T-cell (primary cell): ENCODE data around the gene PLEKHA4. TPM values are rescaled to one million over a fixed set of nuclear protein-coding genes. Genes with fewer than 3 reads are reported as not detected.

Source experiments
- ATAC-seq, 4 experiments: fragments of 200-7000 bp in 3 of 4; fragments of 150-1000 bp in 1 of 4; cut with Tn5 transposase; replicated peaks in 1 of 4; 1 replicate in 3 of 4; 2 replicates in 1 of 4; pipeline ENCODE4 v1.10.0; 2021; ENCODE audit warnings: moderate library complexity in 3 of 4, mild to moderate bottlenecking in 2 of 4, moderate number of reproducible peaks in 1 of 4
- CTCF ChIA-PET, 2 donors: fragments of 300-600 bp; sonication (Branson Sonifier 250); formaldehyde crosslinking; loops; one replicate each; lab custom pipeline; 2022; ENCODE audit warnings: antibody characterized with exemption in 2 of 2; lab: Charles Lee
- POLR2A ChIA-PET, 2 donors: fragments of 300-600 bp; sonication (Branson Sonifier 250); formaldehyde crosslinking; loops; one replicate each; lab custom pipeline; 2022; ENCODE audit warnings: antibody characterized with exemption in 2 of 2; lab: Charles Lee
- DNase-seq, 35 experiments: peaks; one replicate each; pipeline versions ENCODE4 v3.0.0 to v3.0.0-alpha.2; 2013 to 2023
- H3K27ac ChIP-seq: one replicate; pipeline ENCODE4 v1.5.1; 2013; ENCODE audit warnings: low read length
- H3K27me3 ChIP-seq, 2 experiments: replicated peaks in 1 of 2; 1 replicate in 1 of 2; 2 replicates in 1 of 2; pipeline versions ENCODE4 v1.6.1 to v1.7.0; 2013; ENCODE audit warnings: low read length in 1 of 2, mixed read lengths in 1 of 2; ENCODE audit not compliant: control insufficient read depth in 2 of 2, insufficient read depth in 2 of 2; ENCODE audit errors: extremely low read depth in 1 of 2
- H3K36me3 ChIP-seq, 2 donors: 1 replicate in 1 of 2; 2 replicates in 1 of 2; pipeline versions ENCODE4 v1.6.1 to v1.7.0; 2013; ENCODE audit warnings: low read length in 1 of 2; ENCODE audit not compliant: control insufficient read depth in 2 of 2, insufficient read depth in 1 of 2; ENCODE audit errors: extremely low read depth in 1 of 2
- H3K4me1 ChIP-seq, 2 experiments: 1 replicate in 1 of 2; 2 replicates in 1 of 2; pipeline versions ENCODE4 v1.6.1 to v1.7.0; 2013; ENCODE audit warnings: low read length in 2 of 2, mixed read lengths in 1 of 2; ENCODE audit not compliant: insufficient read depth in 2 of 2, control insufficient read depth in 1 of 2; ENCODE audit errors: extremely low read depth in 1 of 2
- H3K4me3 ChIP-seq, 2 donors: 1 replicate in 1 of 2; 2 replicates in 1 of 2; pipeline versions ENCODE4 v1.5.1 to v1.7.0; 2013; ENCODE audit warnings: mild to moderate bottlenecking in 2 of 2, low read length in 1 of 2, moderate library complexity in 1 of 2; ENCODE audit not compliant: control insufficient read depth in 1 of 2; ENCODE audit errors: extremely low read depth in 1 of 2
- H3K9me3 ChIP-seq: 2 replicates; pipeline ENCODE4 v1.7.0; 2013
- H3K27ac Mint-ChIP-seq, 2 donors: one replicate each; pipeline ENCODE4 v1.8.0; 2020 to 2021; ENCODE audit warnings: mild to moderate bottlenecking in 2 of 2, mixed read lengths in 2 of 2
- H3K27me3 Mint-ChIP-seq, 2 donors: one replicate each; pipeline ENCODE4 v1.8.0; 2021 to 2022; ENCODE audit warnings: mixed read lengths in 2 of 2
- H3K36me3 Mint-ChIP-seq: one replicate; pipeline ENCODE4 v1.8.0; 2021; ENCODE audit warnings: mixed read lengths
- H3K4me1 Mint-ChIP-seq, 3 donors: one replicate each; pipeline ENCODE4 v1.8.0; 2020 to 2022; ENCODE audit warnings: mixed read lengths in 3 of 3, mild to moderate bottlenecking in 1 of 3
- H3K4me3 Mint-ChIP-seq, 3 donors: one replicate each; pipeline ENCODE4 v1.8.0; 2020 to 2022; ENCODE audit warnings: mild to moderate bottlenecking in 3 of 3, mixed read lengths in 3 of 3, moderate library complexity in 3 of 3
- H3K9me3 Mint-ChIP-seq, 3 donors: one replicate each; pipeline ENCODE4 v1.8.0; 2020 to 2022; ENCODE audit warnings: mixed read lengths in 3 of 3
- WGBS: methylation state at CpG from one replicate; pipeline ENCODE4 v1.1.5; 2013; ENCODE audit warnings: missing lambda C conversion rate; ENCODE audit not compliant: insufficient coverage; 5-methylcytosine and 5-hydroxymethylcytosine counted together
- total RNA-seq, 35 experiments: library from RNA in 6 of 35; stranded (reverse) in 6 of 35; fragments of 120-200 nt in 1 of 35; gene quantifications; one replicate each; pipeline versions ENCODE4 v1.2.1 to v1.2.4 and lab custom pipeline; 2013 to 2026

Gene PLEKHA4
- total RNA-seq, 5 donors from 2014 or later (not counting 1 experiment from before 2014, with no cell fraction given) = 2.7 to 11.8 (median 5.2) TPM

GRCh38 chr19:48819366-48819816, 49.0 kb downstream of the PLEKHA4 start:
- ChIA-PET POLR2A (no interaction called here), CTCF (no interaction called here)
- no peaks in the 10 kb centered on the region for H3K9me3 Mint-ChIP-seq
- Histone ChIP-seq H3K27me3 (no peaks in the 10 kb centered on the region), H3K4me1 (no peaks in the 10 kb centered on the region), H3K9me3 (no peaks in the 10 kb centered on the region), H3K27ac (no peak overlapping the region), H3K4me3 (no peak overlapping the region), H3K36me3 (no peaks in the 10 kb centered on the region)
- no peaks in the 10 kb centered on the region for H3K27me3 Mint-ChIP-seq
- H3K27ac Mint-ChIP-seq = no peak overlapping the region
- H3K4me1 Mint-ChIP-seq = peaks cover 4 to 13% (median 7%) of the 10 kb centered on the region in 3 donors
- H3K4me3 Mint-ChIP-seq = no peak overlapping the region
- no peak for DNase-seq
- no peaks in the 10 kb centered on the region for H3K36me3 Mint-ChIP-seq
- ATAC-seq = no peak
- 70% methylated on average over 4 of the region's 4 CpGs for WGBS

DNA sequence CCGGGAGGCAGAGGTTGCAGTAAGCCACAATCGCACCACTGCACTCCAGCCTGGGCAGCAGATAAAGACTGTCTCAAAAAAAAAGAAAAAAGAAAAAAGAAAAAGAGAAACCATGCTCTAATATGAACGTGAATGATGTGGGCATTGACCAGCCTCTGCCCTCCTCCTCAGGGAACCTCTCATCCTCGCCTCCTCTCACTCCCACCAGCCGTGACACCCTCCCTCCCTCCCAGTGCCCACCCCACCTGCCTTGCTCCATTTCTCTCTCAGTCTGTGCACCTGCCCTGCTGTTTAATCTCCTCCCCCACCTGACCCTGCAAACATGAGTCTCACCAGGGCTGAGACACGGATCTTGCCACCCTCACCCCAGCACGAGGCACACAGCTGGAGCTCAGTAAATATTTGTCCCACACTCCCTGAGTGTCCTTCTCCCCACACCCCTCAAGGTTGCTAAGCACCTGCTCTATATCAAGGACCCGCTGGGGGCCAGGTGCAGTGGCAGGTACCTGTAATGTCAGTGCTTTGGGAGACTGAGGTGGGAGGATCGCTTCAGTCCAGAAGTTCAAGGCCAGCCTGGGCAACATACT, 50.1 kb downstream of the PLEKHA4 start:
- H3K27ac Mint-ChIP-seq = no peak overlapping the region
- 89% methylated on average over 3 of the region's 9 CpGs for WGBS

GRCh38 chr19:48817585-48818124, 50.8 kb downstream of the PLEKHA4 start:
- Mint-ChIP-seq H3K9me3 (no peaks in the 10 kb centered on the region), H3K27me3 (no peaks in the 10 kb centered on the region), H3K4me3 (no peak overlapping the region), H3K4me1 (peaks cover 5 to 16% (median 8%) of the 10 kb centered on the region in 3 donors), H3K27ac (no peak overlapping the region), H3K36me3 (no peaks in the 10 kb centered on the region)
- Histone ChIP-seq H3K4me3 (no peak overlapping the region), H3K4me1 (no peaks in the 10 kb centered on the region), H3K9me3 (no peaks in the 10 kb centered on the region), H3K27ac (no peak overlapping the region), H3K36me3 (no peaks in the 10 kb centered on the region), H3K27me3 (no peaks in the 10 kb centered on the region)
- ChIA-PET POLR2A (no interaction called here), CTCF (no interaction called here)
- 100% methylated on average over 1 of the region's 5 CpGs for WGBS
- DNase-seq (no peak), ATAC-seq (no peak)

More for the DNA sequence above, 50.1 kb downstream of the PLEKHA4 start:
- Mint-ChIP-seq H3K36me3 (no peaks in the 10 kb centered on the region), H3K27me3 (no peaks in the 10 kb centered on the region), H3K4me3 (no peak overlapping the region), H3K9me3 (no peaks in the 10 kb centered on the region), H3K4me1 (peaks cover 4 to 13% (median 7%) of the 10 kb centered on the region in 3 donors)
- CTCF ChIA-PET = no interaction called here
- DNase-seq (no peak), ATAC-seq (no peak)
- H3K27ac ChIP-seq = no peak overlapping the region
- POLR2A ChIA-PET = no interaction called here
- no peaks in the 10 kb centered on the region for H3K27me3 ChIP-seq
- no peaks in the 10 kb centered on the region for H3K4me1 ChIP-seq
- no peaks in the 10 kb centered on the region for H3K9me3 ChIP-seq
- no peaks in the 10 kb centered on the region for H3K36me3 ChIP-seq
- no peak overlapping the region for H3K4me3 ChIP-seq

- DNase-seq (peak in 10 of 35 experiments; percentile 19 to 63 (median 33)), ATAC-seq (peak in 1 of 4 experiments; percentile 63)
- Mint-ChIP-seq H3K9me3 (no peaks in the 10 kb centered on the region), H3K4me3 (no peak overlapping the region), H3K36me3 (no peaks in the 10 kb centered on the region), H3K4me1 (peaks cover 9 to 25% (median 13%) of the 10 kb centered on the region in 3 donors), H3K27ac (peak overlapping the region in 1 of 2 donors; percentile 49), H3K27me3 (no peaks in the 10 kb centered on the region)
- WGBS = 72% methylated on average over 9 of the region's 14 CpGs
- Histone ChIP-seq H3K4me3 (no peak overlapping the region), H3K36me3 (no peaks in the 10 kb centered on the region), H3K4me1 (peaks cover 0 to 15% of the 10 kb centered on the region in 2 experiments), H3K27me3 (no peaks in the 10 kb centered on the region), H3K9me3 (no peaks in the 10 kb centered on the region), H3K27ac (no peak overlapping the region)
- ChIA-PET POLR2A (interaction anchor here in 1 of 2 donors (0.7 kb wide), 1 partner anchor 282 kb away, joined by 3 read pairs; no protein-coding TSS in a partner anchor), CTCF (interaction anchor here (0.6 to 0.7 kb wide), 4 partner anchors 20 to 335 kb away, joined by 3 to 7 read pairs (median 4); no protein-coding TSS in a partner anchor)
Observed at GRCh38 chr19:48815870-48816501, 52.4 kb downstream of the PLEKHA4 start.

DNA sequence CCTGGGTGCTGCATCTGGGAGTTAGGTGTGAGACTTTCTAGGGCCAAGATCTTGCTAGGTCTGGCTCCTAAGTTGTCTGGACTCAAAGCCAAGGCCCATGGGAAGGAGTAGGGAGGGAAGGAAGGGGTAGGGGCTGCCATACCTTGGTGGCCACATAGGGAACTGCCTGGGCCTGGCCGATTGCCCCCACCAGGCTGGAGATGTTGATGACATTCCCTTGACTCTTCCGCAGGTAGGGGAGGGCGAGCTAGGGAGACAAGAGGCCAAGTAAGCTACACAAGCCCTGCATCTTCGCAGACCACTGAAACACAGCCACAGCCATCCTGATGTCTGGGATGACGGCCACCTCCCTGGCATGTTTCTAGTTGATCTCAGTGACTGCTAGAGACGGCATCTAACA, 53.5 kb downstream of the PLEKHA4 start:
- H3K27me3 Mint-ChIP-seq = no peaks in the 10 kb centered on the region
- no peak overlapping the region for H3K27ac Mint-ChIP-seq
- H3K4me3 Mint-ChIP-seq = no peak overlapping the region
- Histone ChIP-seq H3K27me3 (no peaks in the 10 kb centered on the region), H3K27ac (no peak overlapping the region), H3K9me3 (no peaks in the 10 kb centered on the region), H3K36me3 (no peaks in the 10 kb centered on the region), H3K4me3 (no peak overlapping the region), H3K4me1 (peaks cover 6 to 24% of the 10 kb centered on the region in 2 experiments)
- no peak for DNase-seq
- ATAC-seq = no peak
- CTCF ChIA-PET = no interaction called here
- POLR2A ChIA-PET = no interaction called here
- H3K4me1 Mint-ChIP-seq = peaks cover 15 to 32% (median 20%) of the 10 kb centered on the region in 3 donors
- H3K36me3 Mint-ChIP-seq = no peaks in the 10 kb centered on the region
- no peaks in the 10 kb centered on the region for H3K9me3 Mint-ChIP-seq
- WGBS = 100% methylated on average over 3 of the region's 6 CpGs

DNA sequence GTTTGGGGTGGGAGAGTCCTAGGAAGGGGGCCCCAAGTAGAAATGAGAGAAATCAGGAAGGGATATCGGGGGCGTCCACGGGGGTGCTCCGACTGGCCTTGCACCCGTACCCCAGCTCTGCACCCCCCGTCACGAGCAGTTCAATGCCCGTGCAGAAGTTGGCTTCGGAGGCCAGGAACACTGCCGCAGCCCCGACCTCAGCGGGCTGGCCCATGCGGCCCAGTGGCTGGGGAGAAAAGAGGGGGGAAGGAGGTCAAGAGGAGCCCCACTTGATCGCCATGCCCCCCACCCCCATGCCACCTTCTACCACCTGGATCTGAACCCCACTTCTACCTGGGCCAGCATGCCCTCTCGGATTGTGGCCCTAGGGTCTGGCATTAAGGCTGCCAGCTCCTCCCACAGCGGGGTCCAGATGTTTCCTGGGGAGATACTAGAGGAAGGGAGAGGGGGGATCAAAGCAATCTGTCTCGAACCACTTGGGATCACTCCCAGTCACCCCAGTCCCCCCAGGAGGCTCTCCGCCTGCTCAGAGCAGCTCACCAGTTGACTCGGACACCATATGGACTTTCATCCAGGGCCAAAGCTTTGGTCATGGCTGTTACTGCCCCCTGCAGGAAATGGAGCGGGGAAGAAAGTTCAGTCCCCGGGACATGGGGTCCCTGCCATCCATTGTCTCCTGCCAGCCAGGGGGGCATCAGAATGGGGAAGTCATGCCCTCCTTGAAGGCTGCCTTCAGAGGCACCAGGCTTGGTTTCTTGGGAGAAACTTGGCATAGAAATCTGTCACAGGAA, 55.1 kb downstream of the PLEKHA4 start:
- Mint-ChIP-seq H3K27ac (peak overlapping the region; percentile 16 to 39), H3K4me3 (peak overlapping the region in 2 of 3 donors; percentile 28 to 86), H3K36me3 (no peaks in the 10 kb centered on the region), H3K9me3 (no peaks in the 10 kb centered on the region), H3K27me3 (no peaks in the 10 kb centered on the region), H3K4me1 (peaks cover 26 to 42% (median 29%) of the 10 kb centered on the region in 3 donors)
- Histone ChIP-seq H3K4me3 (no peak overlapping the region), H3K9me3 (no peaks in the 10 kb centered on the region), H3K27ac (no peak overlapping the region), H3K4me1 (peaks cover 6 to 31% of the 10 kb centered on the region in 2 experiments), H3K27me3 (no peaks in the 10 kb centered on the region), H3K36me3 (no peaks in the 10 kb centered on the region)
- no peak for DNase-seq
- ChIA-PET CTCF (interaction anchor here in 1 of 2 donors (1.5 kb wide), 1 partner anchor 18 kb away, joined by 3 read pairs; no protein-coding TSS in a partner anchor), POLR2A (no interaction called here)
- no peak for ATAC-seq
- WGBS = 92% methylated on average over 12 of the region's 21 CpGs
